Heart left ventricle (tissue), 16 donors: Measurements from ENCODE around the gene MYH11. TPM values are rescaled to one million over a fixed set of nuclear protein-coding genes. Genes with fewer than 3 reads are reported as not detected.

Experiments
- ATAC-seq, 4 donors: fragments of 200-7000 bp; cut with Tn5 transposase; one replicate each; pipeline ENCODE4 v1.9.1; 2020 to 2022; ENCODE audit warnings: moderate library complexity in 4 of 4, mild to moderate bottlenecking in 3 of 4, moderate number of reproducible peaks in 1 of 4
- DNase-seq, 5 donors: peaks; one replicate each; pipeline ENCODE4 v3.0.0-alpha.2; 2020
- H3K27ac ChIP-seq, 12 donors: fragments of 200-600 bp; sonication (generic) in 4 of 12; one replicate each; pipeline versions ENCODE4 v1.5.0 to v1.8.0; 2016 to 2022; ENCODE audit warnings: mild to moderate bottlenecking in 2 of 12
- H3K27me3 ChIP-seq, 9 donors: fragments of 200-600 bp; sonication (generic) in 2 of 9; one replicate each; pipeline versions ENCODE4 v1.5.1 to v1.8.0; 2016 to 2022; ENCODE audit warnings: mild to moderate bottlenecking in 3 of 9
- H3K36me3 ChIP-seq, 9 donors: fragments of 200-600 bp; sonication (generic) in 2 of 9; one replicate each; pipeline versions ENCODE4 v1.5.0 to v1.8.0; 2018 to 2022; ENCODE audit warnings: mild to moderate bottlenecking in 2 of 9
- H3K4me1 ChIP-seq, 12 donors: fragments of 200-600 bp; sonication (generic) in 4 of 12; one replicate each; pipeline versions ENCODE4 v1.5.0 to v1.8.0; 2016 to 2022; ENCODE audit warnings: mild to moderate bottlenecking in 3 of 12
- H3K4me3 ChIP-seq, 12 donors: fragments of 200-600 bp; sonication (generic) in 4 of 12; one replicate each; pipeline versions ENCODE4 v1.5.0 to v1.8.0; 2017 to 2022; ENCODE audit warnings: mild to moderate bottlenecking in 9 of 12, moderate library complexity in 4 of 12
- H3K9me3 ChIP-seq, 12 donors: fragments of 200-600 bp; sonication (generic) in 4 of 12; one replicate each; pipeline versions ENCODE4 v1.5.0 to v1.8.0; 2016 to 2022; ENCODE audit warnings: mild to moderate bottlenecking in 1 of 12
- POLR2A ChIP-seq, 2 donors: fragments of 450-650 bp; IDR thresholded peaks; one replicate each; pipeline ENCODE4 v1.6.1; 2017; ENCODE audit warnings: antibody characterized with exemption in 2 of 2, mild to moderate bottlenecking in 2 of 2, moderate library complexity in 2 of 2
- WGBS, 4 donors: extraction: QIAGEN DNeasy Blood & Tissue Kit in 2 of 4; methylation state at CpG; one replicate each; pipeline versions ENCODE4 v1.1.5 to v1.1.7; 2013 to 2018; 5-methylcytosine and 5-hydroxymethylcytosine counted together
- intact Hi-C, 10 donors: fragments of 100-400 bp; cut with DNase I; formaldehyde crosslinking; loops; one replicate each; pipeline versions ENCODE4 v1.11.1 to v1.14.2; 2022
- polyA plus RNA-seq, 2 donors: library from polyadenylated mRNA; stranded (reverse); fragments of 200-250 nt; gene quantifications; one replicate each; pipeline ENCODE4 v1.2.3, GENCODE V29; 2013
- total RNA-seq, 9 donors: library from RNA; depleted of rRNA in 2 of 9; stranded (reverse); fragments of >200 nt in 2 of 9; fragmentation: NEBNext Ultra II Directional in 3 of 9; extraction: Animal tissue kit (Norgen Biotek cat#: 25700) in 3 of 9; gene quantifications; one replicate each; pipeline versions ENCODE4 v1.1.0 to v1.2.4, GENCODE V29; 2016 to 2023
- TF ChIP-seq, protein P1 (sequence below), 12 donors: fragments of 200-600 bp; sonication (generic) in 4 of 12; IDR thresholded peaks; one replicate each; pipeline versions ENCODE4 v1.5.0 to v1.8.0; 2018 to 2022; ENCODE audit warnings: antibody characterized with exemption in 12 of 12, mild to moderate bottlenecking in 5 of 12
- donor health status: ischemic (EF 13 %, LVEDD 7.1; RV severe dilation, severe dysfunction).
- donor health status: healthy with polysubstance abuse.
- donor health status: DM: no; HTN: yes; CAD: no.
- donor health status: DM: no; HTN: no; CAD: no.
- donor health status: ischemic (EF 25% LVEDD 6.9; RV normal size, moderate dysfunction).
- donor health status: ischemic (EF 25% LVEDD 5.7; RV mildly dilated, moderate dysfunction).
- donor health status: healthy.
- donor health status: DM: yes; HTN: yes; CAD: no.
- donor health status: ischemic (EF 35%, LVEDD 5.7; RV mildly dilated, moderate dysfunction).
- donor health status: nonischemic (EF 11% LVEDD 7.7; RV severe dilation, severe dysfunction).
- donor health status: DM: yes; HTN: yes; CAD: no.
- donor health status: PGD.
- donor health status: ischemic (EF 29% LVEDD 5.4; RV normal size, mild dysfunction).
- donor health status: nonischemic (EF 23%, LVEDD 6.1; RV moderate dilation, normal function).

Gene MYH11
- total and polyA plus RNA-seq, 11 donors, result 9.8 to 71.9 (median 26.5) TPM

DNA sequence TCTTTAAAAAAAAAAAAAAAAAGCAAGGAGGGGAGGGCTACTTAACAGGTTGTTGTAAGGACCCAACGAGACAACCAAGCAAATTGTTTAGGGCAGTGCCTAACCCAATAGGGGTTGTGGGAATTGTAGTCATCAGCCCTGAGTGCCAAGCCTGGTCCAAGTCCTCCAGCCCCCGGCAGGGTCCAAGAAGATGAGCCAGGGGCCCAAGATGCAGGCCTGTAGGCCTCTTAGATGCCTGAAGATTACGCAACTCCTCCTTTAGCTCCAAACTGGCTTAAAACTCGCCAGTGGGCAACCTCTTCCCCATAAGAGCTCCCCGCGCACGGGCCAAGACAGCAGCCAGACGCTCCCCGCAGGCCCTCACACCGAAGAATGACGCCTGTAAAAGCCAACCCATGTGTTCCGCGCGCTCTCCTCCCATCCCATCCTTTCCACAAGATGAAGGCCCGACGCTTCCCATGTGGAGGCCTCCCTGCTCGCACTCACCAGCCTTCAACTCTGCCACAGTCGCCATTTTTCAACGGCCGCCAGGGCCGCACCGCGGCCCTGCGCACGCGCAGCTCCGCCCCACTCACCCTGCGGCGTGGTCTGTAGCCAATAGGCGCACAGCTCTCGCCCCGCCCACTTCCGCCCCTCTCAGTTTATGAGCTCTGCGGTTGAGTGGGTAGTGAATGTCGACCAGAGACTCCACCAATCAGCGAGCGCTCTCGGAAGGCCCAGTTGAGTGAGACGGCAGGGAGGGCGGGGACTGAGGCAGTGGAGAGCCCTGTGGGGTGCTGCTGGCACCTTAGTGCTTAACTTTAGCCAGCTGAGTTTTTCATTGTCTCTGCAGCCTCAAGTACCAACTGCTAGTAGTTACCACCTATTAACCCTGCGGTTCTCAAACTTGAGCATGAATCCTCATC, 31.5 kb upstream of the MYH11 start, which contains the start of gene CEP20:
CEP20 (minus strand) TSS at position 532 of the 905 bp plus-strand sequence; CDS start at position 514, 18 bp downstream.
- Histone ChIP-seq H3K4me1 (peaks cover 0 to 33% (median 23%) of the 10 kb centered on the region in 12 donors), H3K27me3 (no peaks in the 10 kb centered on the region), H3K9me3 (no peaks in the 10 kb centered on the region), H3K36me3 (peaks cover 0 to 8% (median 5%) of the 10 kb centered on the region in 9 donors), H3K27ac (peak within 1 kb of the TSS; percentile 36 to 92 (median 85)), H3K4me3 (peak within 1 kb of the TSS; percentile 55 to 97 (median 79))
- DNase-seq (peak; percentile 100), ATAC-seq (peak; percentile 100)
- intact Hi-C loops, result loop anchor here in 5 of 10 donors (5.0 to 10.0 kb wide), 6 partner anchors 59 to 196 kb away; partner anchors contain the start of gene ABCC1 (in 2 of the 5)
- peak; percentile 39 to 80 for TF ChIP-seq POLR2A (IDR thresholded peaks at IDR 0.05)
- TF ChIP-seq, protein P1, sequence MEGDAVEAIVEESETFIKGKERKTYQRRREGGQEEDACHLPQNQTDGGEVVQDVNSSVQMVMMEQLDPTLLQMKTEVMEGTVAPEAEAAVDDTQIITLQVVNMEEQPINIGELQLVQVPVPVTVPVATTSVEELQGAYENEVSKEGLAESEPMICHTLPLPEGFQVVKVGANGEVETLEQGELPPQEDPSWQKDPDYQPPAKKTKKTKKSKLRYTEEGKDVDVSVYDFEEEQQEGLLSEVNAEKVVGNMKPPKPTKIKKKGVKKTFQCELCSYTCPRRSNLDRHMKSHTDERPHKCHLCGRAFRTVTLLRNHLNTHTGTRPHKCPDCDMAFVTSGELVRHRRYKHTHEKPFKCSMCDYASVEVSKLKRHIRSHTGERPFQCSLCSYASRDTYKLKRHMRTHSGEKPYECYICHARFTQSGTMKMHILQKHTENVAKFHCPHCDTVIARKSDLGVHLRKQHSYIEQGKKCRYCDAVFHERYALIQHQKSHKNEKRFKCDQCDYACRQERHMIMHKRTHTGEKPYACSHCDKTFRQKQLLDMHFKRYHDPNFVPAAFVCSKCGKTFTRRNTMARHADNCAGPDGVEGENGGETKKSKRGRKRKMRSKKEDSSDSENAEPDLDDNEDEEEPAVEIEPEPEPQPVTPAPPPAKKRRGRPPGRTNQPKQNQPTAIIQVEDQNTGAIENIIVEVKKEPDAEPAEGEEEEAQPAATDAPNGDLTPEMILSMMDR (IDR thresholded peaks at IDR 0.05), result peak in 7 of 12 donors; percentile 17 to 41 (median 25)
- WGBS, 4 donors, result 0% methylated on average over 38 to 41 of the region's 41 CpGs

DNA sequence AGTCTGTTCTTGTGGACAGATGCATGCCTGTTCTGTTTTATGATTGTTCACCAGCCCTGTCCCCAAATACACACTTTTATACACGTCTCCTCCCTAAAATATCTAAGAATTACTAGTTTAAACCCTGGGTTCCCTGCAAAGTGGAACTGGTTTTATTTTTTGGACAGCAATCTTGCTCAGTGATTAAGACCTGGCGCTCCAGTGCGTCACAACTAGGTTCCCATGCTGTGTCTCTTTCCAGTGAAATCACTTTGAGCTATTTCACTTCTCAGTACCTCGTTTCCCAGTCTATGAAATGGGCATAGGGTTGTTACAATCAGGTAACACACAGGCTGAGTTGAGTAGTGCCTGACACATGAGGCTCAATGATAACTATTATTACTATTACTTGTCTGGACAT, 30.5 kb upstream of the MYH11 start:
- no peak for DNase-seq
- Histone ChIP-seq H3K9me3 (no peaks in the 10 kb centered on the region), H3K36me3 (peaks cover 0 to 18% (median 10%) of the 10 kb centered on the region in 9 donors), H3K27me3 (no peaks in the 10 kb centered on the region), H3K4me3 (peak overlapping the region in 11 of 12 donors; percentile 67 to 97 (median 79)), H3K27ac (peak overlapping the region in 1 of 12 donors; percentile 90), H3K4me1 (peaks cover 0 to 33% (median 23%) of the 10 kb centered on the region in 12 donors)
- 89 to 91% (median 91%) methylated on average over 4 of the region's 4 CpGs for WGBS, 4 donors
- TF ChIP-seq POLR2A (IDR thresholded peaks at IDR 0.05), result no peak
- TF ChIP-seq, protein P1 (IDR thresholded peaks at IDR 0.05), result no peak
- intact Hi-C loops, result loop anchor here in 5 of 10 donors (5.0 to 10.0 kb wide), 6 partner anchors 60 to 198 kb away; partner anchors contain the start of gene ABCC1 (in 2 of the 5)
- ATAC-seq, result no peak

DNA sequence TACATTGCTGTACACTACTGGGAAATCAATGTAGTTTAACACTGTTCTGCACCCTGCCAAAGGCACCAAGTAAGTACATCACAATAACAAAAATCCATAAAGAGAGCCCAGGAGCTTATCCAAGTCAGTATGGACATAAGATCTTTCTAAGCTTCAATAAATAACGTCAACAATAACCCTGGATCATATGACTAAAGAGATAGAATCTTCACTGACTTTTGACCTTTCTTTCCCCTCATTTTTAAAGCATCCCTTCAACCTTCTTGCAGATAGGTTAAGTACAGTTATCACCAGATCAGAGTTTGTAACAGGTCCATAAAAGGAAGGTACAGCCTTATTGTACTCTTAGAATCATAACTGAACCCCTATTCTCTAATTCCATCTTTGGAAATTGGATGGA, 29.2 kb upstream of the MYH11 start:
- Histone ChIP-seq H3K4me1 (peaks cover 0 to 33% (median 23%) of the 10 kb centered on the region in 12 donors), H3K9me3 (no peaks in the 10 kb centered on the region), H3K27me3 (no peaks in the 10 kb centered on the region), H3K4me3 (no peak overlapping the region), H3K36me3 (peaks cover 0 to 28% (median 21%) of the 10 kb centered on the region in 9 donors), H3K27ac (no peak overlapping the region)
- TF ChIP-seq POLR2A (IDR thresholded peaks at IDR 0.05), result no peak
- TF ChIP-seq, protein P1 (IDR thresholded peaks at IDR 0.05), result no peak
- ATAC-seq (no peak), DNase-seq (no peak)
- intact Hi-C loops, result loop anchor here in 5 of 10 donors (5.0 to 10.0 kb wide), 6 partner anchors 61 to 199 kb away; partner anchors contain the start of gene ABCC1 (in 2 of the 5)
- WGBS, 4 donors, result 57 to 76% (median 62%) methylated on average over 1 of the region's 1 CpG

DNA sequence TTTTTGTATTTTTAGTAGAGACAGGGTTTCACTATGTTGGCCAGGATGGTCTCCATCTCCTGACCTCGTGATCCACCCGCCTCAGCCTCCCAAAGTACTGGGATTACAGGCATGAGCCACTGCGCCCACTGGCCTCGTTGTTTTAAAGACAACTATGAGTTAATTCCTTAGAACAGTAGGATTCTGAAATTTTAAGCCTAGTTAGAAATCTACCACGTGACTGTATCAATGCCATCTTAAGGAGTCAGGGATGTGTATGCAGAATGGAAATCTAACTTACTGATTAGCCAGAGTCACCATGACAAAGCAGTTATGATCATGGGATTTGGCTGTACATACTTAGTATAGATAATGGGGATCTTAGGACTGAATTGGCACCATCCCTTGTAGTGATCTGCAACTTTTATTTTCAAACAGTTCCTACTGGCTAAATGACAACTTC, 28.8 kb upstream of the MYH11 start:
- Histone ChIP-seq H3K4me1 (peaks cover 0 to 33% (median 23%) of the 10 kb centered on the region in 12 donors), H3K27ac (no peak overlapping the region), H3K27me3 (no peaks in the 10 kb centered on the region), H3K36me3 (peaks cover 0 to 33% (median 26%) of the 10 kb centered on the region in 9 donors), H3K4me3 (no peak overlapping the region), H3K9me3 (no peaks in the 10 kb centered on the region)
- TF ChIP-seq POLR2A (IDR thresholded peaks at IDR 0.05), result no peak
- TF ChIP-seq, protein P1 (IDR thresholded peaks at IDR 0.05), result no peak
- intact Hi-C loops, result loop anchor here in 5 of 10 donors (5.0 to 10.0 kb wide), 6 partner anchors 62 to 199 kb away; partner anchors contain the start of gene ABCC1 (in 2 of the 5)
- WGBS, 4 donors, result 90 to 93% (median 91%) methylated on average over 5 of the region's 5 CpGs
- ATAC-seq, result no peak
- DNase-seq, result no peak
